ENCODE results near the gene GIMAP4. TPM values are rescaled to one million over a fixed set of nuclear protein-coding genes. Genes with fewer than 3 reads are reported as not detected.
"Not testable (repeated sequence)": the region's sequence is repeated elsewhere in the genome, so short reads cannot be mapped to it uniquely, and the experiment has no call there.

Gene GIMAP4
- total RNA-seq, 2 experiments from 2014 or later = 72.0 to 72.7 TPM

GRCh38 chr7:150610233-150610632 is 43.0 kb downstream of the GIMAP4 start:
- H3K27ac Mint-ChIP-seq = peak overlapping the region; percentile 90
- H3K4me1 Mint-ChIP-seq = peaks cover 64% of the 10 kb centered on the region
- H3K4me3 Mint-ChIP-seq = no peak overlapping the region
- peaks cover 21% of the 10 kb centered on the region for H3K9me3 Mint-ChIP-seq
- peaks cover 16% of the 10 kb centered on the region for H3K36me3 Mint-ChIP-seq
- no peaks in the 10 kb centered on the region for H3K27me3 Mint-ChIP-seq
- no peak for DNase-seq

- no peak for DNase-seq
- peaks cover 25% of the 10 kb centered on the region for H3K36me3 Mint-ChIP-seq
- peaks cover 23% of the 10 kb centered on the region for H3K9me3 Mint-ChIP-seq
- no peaks in the 10 kb centered on the region for H3K27me3 Mint-ChIP-seq
- H3K4me3 Mint-ChIP-seq = no peak overlapping the region
- H3K4me1 Mint-ChIP-seq = peaks cover 57% of the 10 kb centered on the region
- H3K27ac Mint-ChIP-seq = peak overlapping the region; percentile 90
These were observed 45.7 kb downstream of the GIMAP4 start for GRCh38 chr7:150612925-150613324.

- Mint-ChIP-seq H3K9me3 (peaks cover 29% of the 10 kb centered on the region), H3K4me3 (no peak overlapping the region), H3K36me3 (peaks cover 30% of the 10 kb centered on the region), H3K27ac (peak overlapping the region; percentile 83), H3K27me3 (no peaks in the 10 kb centered on the region), H3K4me1 (peaks cover 55% of the 10 kb centered on the region)
- DNase-seq = no peak
These were observed 46.7 kb downstream of the GIMAP4 start for GRCh38 chr7:150613880-150614279.

- Mint-ChIP-seq H3K4me1 (peaks cover 54% of the 10 kb centered on the region), H3K9me3 (peaks cover 29% of the 10 kb centered on the region), H3K27ac (peak overlapping the region; percentile 83), H3K36me3 (peaks cover 30% of the 10 kb centered on the region)
- H3K4me3 Mint-ChIP-seq, H3K27me3 Mint-ChIP-seq, DNase-seq: not testable (repeated sequence)
These were observed 47.2 kb downstream of the GIMAP4 start for GRCh38 chr7:150614426-150614825.

GRCh38 chr7:150615221-150615755 is 48.1 kb downstream of the GIMAP4 start:
- peaks cover 31% of the 10 kb centered on the region for H3K36me3 Mint-ChIP-seq
- not testable (repeated sequence) for DNase-seq, H3K4me3 Mint-ChIP-seq, H3K27me3 Mint-ChIP-seq
- H3K4me1 Mint-ChIP-seq = peaks cover 55% of the 10 kb centered on the region
- H3K9me3 Mint-ChIP-seq = peaks cover 29% of the 10 kb centered on the region
- peak overlapping the region; percentile 83 for H3K27ac Mint-ChIP-seq

GRCh38 chr7:150620061-150620460 is 52.9 kb downstream of the GIMAP4 start:
- Mint-ChIP-seq H3K4me1 (peaks cover 46% of the 10 kb centered on the region), H3K4me3 (no peak overlapping the region), H3K27ac (peak overlapping the region; percentile 78)

GRCh38 chr7:150620617-150621371 is 53.6 kb downstream of the GIMAP4 start:
- no peaks in the 10 kb centered on the region for H3K27me3 Mint-ChIP-seq
- H3K36me3 Mint-ChIP-seq = peaks cover 39% of the 10 kb centered on the region
- peaks cover 18% of the 10 kb centered on the region for H3K9me3 Mint-ChIP-seq
- DNase-seq = no peak
- H3K4me1 Mint-ChIP-seq = peaks cover 47% of the 10 kb centered on the region
- peak overlapping the region; percentile 3 for H3K4me3 Mint-ChIP-seq
- H3K27ac Mint-ChIP-seq = peak overlapping the region; percentile 78

More at GRCh38 chr7:150620061-150620460, 52.9 kb downstream of the GIMAP4 start:
- Mint-ChIP-seq H3K27me3 (no peaks in the 10 kb centered on the region), H3K9me3 (peaks cover 16% of the 10 kb centered on the region), H3K36me3 (peaks cover 32% of the 10 kb centered on the region)
- DNase-seq = no peak

- Mint-ChIP-seq H3K27ac (peak overlapping the region; percentile 78), H3K9me3 (peaks cover 20% of the 10 kb centered on the region), H3K36me3 (peaks cover 45% of the 10 kb centered on the region), H3K27me3 (no peaks in the 10 kb centered on the region), H3K4me1 (peaks cover 51% of the 10 kb centered on the region), H3K4me3 (peak overlapping the region; percentile 3)
- no peak for DNase-seq
These were observed 54.2 kb downstream of the GIMAP4 start for GRCh38 chr7:150621376-150621775.

Other genes starting within 250 kb of the GIMAP4 start
- 10 to 100 TPM; 23.5 to 26.1 TPM for gene LRRC61, start 244.0 kb upstream of the GIMAP4 start, total RNA-seq
- gene ACTR3C, start 243.8 kb upstream of the GIMAP4 start, total RNA-seq = 1 to 10 TPM; 2.8 to 3.4 TPM
- gene RARRES2, start 225.8 kb upstream of the GIMAP4 start, total RNA-seq = not detected
- gene REPIN1, start 198.6 kb upstream of the GIMAP4 start, total RNA-seq = 10 to 100 TPM; 54.7 to 55.1 TPM
- gene ZNF775, start 188.1 kb upstream of the GIMAP4 start, total RNA-seq = 1 to 10 TPM; 3.7 to 4.0 TPM
- gene GIMAP8, start 116.8 kb upstream of the GIMAP4 start, total RNA-seq = 10 to 100 TPM; 11.1 to 11.9 TPM
- gene GIMAP7, start 52.5 kb upstream of the GIMAP4 start, total RNA-seq = 10 to 100 TPM; 36.1 to 37.9 TPM
- gene GIMAP6, start 65.0 kb downstream of the GIMAP4 start, total RNA-seq = 10 to 100 TPM; 34.2 to 34.8 TPM
- gene GIMAP2, start 118.3 kb downstream of the GIMAP4 start, total RNA-seq = 10 to 100 TPM; 40.7 to 41.2 TPM
- 1 to 10 TPM; 6.1 to 6.2 TPM for gene GIMAP1, start 149.2 kb downstream of the GIMAP4 start, total RNA-seq
- gene GIMAP5, start 170.0 kb downstream of the GIMAP4 start, total RNA-seq = 10 to 100 TPM; 47.1 to 48.2 TPM
- gene TMEM176B, start 233.0 kb downstream of the GIMAP4 start, total RNA-seq = not detected
- gene TMEM176A, start 233.4 kb downstream of the GIMAP4 start, total RNA-seq = not detected

Data from activated naive CD8-positive, alpha-beta T cell treated with anti-CD3 and anti-CD28 coated beads for 36 hours (primary cell).